Pancreas (tissue), 10 donors: ENCODE data around the gene PDGFRA. TPM values are rescaled to one million over a fixed set of nuclear protein-coding genes. Genes with fewer than 3 reads are reported as not detected.

Experiments
- ATAC-seq, 4 donors: fragments of 200-7000 bp; cut with Tn5 transposase; one replicate each; pipeline versions ENCODE4 v1.8.0 to v1.9.1; 2020; ENCODE audit warnings: mild to moderate bottlenecking in 4 of 4, moderate library complexity in 4 of 4
- DNase-seq, 6 donors: peaks; one replicate each; pipeline ENCODE4 v3.0.0-alpha.2; 2020
- FAIRE-seq: peaks from 2 replicates; lab custom pipeline; 2012; peaks lifted over from hg19 to GRCh38; lab: Jason Lieb, UNC
- H3K27ac ChIP-seq, 4 donors: fragments of 200-600 bp; sonication (generic); 1 replicate in 3 of 4; 2 replicates in 1 of 4; pipeline versions ENCODE4 v1.5.0 to v1.8.0; 2020
- H3K27me3 ChIP-seq, 4 donors: fragments of 200-600 bp; one replicate each; pipeline ENCODE4 v1.8.0; 2021
- H3K36me3 ChIP-seq, 3 donors: fragments of 200-600 bp; sonication (generic) in 1 of 3; one replicate each; pipeline versions ENCODE4 v1.5.0 to v1.8.0; 2020 to 2021
- H3K4me1 ChIP-seq, 3 donors: fragments of 200-600 bp; one replicate each; pipeline ENCODE4 v1.8.0; 2021
- H3K4me3 ChIP-seq, 4 donors: fragments of 200-600 bp; sonication (generic) in 2 of 4; one replicate each; pipeline versions ENCODE4 v1.5.0 to v1.8.0; 2020 to 2021
- H3K9me3 ChIP-seq, 4 donors: fragments of 200-600 bp; one replicate each; pipeline ENCODE4 v1.8.0; 2021
- CTCF ChIP-seq, 4 donors: fragments of 200-600 bp; sonication (generic) in 3 of 4; IDR thresholded peaks; one replicate each; pipeline versions ENCODE4 v1.5.0 to v1.8.0; 2021; ENCODE audit warnings: antibody characterized with exemption in 4 of 4
- WGBS, 2 donors: extraction: QIAGEN DNeasy Blood & Tissue Kit; methylation state at CpG; one replicate each; pipeline ENCODE4 v1.1.7; 2013; 5-methylcytosine and 5-hydroxymethylcytosine counted together
- intact Hi-C, 3 donors: fragments of 100-400 bp; cut with DNase I; formaldehyde crosslinking; loops; one replicate each; pipeline versions ENCODE4 v1.11.1 to v1.14.2; 2022
- polyA plus RNA-seq, 2 donors: library from polyadenylated mRNA; stranded (reverse); fragments of 200-250 nt; gene quantifications; one replicate each; pipeline ENCODE4 v1.2.3, GENCODE V29; 2013
- total RNA-seq, 6 donors: library from RNA; stranded (reverse); fragmentation: NEBNext Ultra II Directional in 4 of 6; extraction: Animal tissue kit (Norgen Biotek cat#: 25700) in 4 of 6; gene quantifications; one replicate each; pipeline versions ENCODE4 v1.2.1 to v1.2.4, GENCODE V29; 2021 to 2023
- donor health status: healthy with polysubstance abuse.
- donor health status: DM: no; HTN: no; CAD: no; lungs with moderate emphysema.
- donor health status: DM: no; HTN: no; CAD: no.
- donor health status: control.
- donor health status: control.
- donor health status: Bipolar disorder and iron deficiency.
- donor health status: DM: yes; HTN: yes; CAD: no.
- donor health status: DM: no; HTN: no; CAD: no.
- donor health status: DM: no; HTN: no; CAD: no.
- donor health status: DM: yes; HTN: yes; CAD: no.

PDGFRA gene
- total and polyA plus RNA-seq, 8 donors: 2.6 to 43.0 (median 11.1) TPM

GRCh38 chr4:54255881-54256280 is 26.8 kb downstream of the PDGFRA start:
- intact Hi-C loops: no loop called here
- no peak for ATAC-seq
- FAIRE-seq: no peak
- DNase-seq: no peak
- Histone ChIP-seq H3K27ac (no peak overlapping the region), H3K27me3 (no peaks in the 10 kb centered on the region), H3K36me3 (no peaks in the 10 kb centered on the region), H3K9me3 (no peaks in the 10 kb centered on the region), H3K4me1 (no peaks in the 10 kb centered on the region), H3K4me3 (no peak overlapping the region)
- WGBS, 2 donors: 90 to 91% methylated on average over 2 of the region's 2 CpGs
- no peak for TF ChIP-seq CTCF (IDR thresholded peaks at IDR 0.05)

- Histone ChIP-seq H3K9me3 (no peaks in the 10 kb centered on the region), H3K4me1 (no peaks in the 10 kb centered on the region), H3K27ac (no peak overlapping the region), H3K36me3 (no peaks in the 10 kb centered on the region), H3K27me3 (no peaks in the 10 kb centered on the region), H3K4me3 (no peak overlapping the region)
- no peak for ATAC-seq
- 84 to 88% methylated on average over 11 of the region's 11 CpGs for WGBS, 2 donors
- intact Hi-C loops: no loop called here
- no peak for DNase-seq
- no peak for TF ChIP-seq CTCF (IDR thresholded peaks at IDR 0.05)
- no peak for FAIRE-seq
Measured at GRCh38 chr4:54256491-54257486, 27.7 kb downstream of the PDGFRA start.

- Histone ChIP-seq H3K4me1 (no peaks in the 10 kb centered on the region), H3K9me3 (no peaks in the 10 kb centered on the region), H3K27me3 (no peaks in the 10 kb centered on the region), H3K4me3 (no peak overlapping the region), H3K36me3 (no peaks in the 10 kb centered on the region), H3K27ac (no peak overlapping the region)
- WGBS, 2 donors: 76 to 94% methylated on average over 4 of the region's 4 CpGs
- FAIRE-seq (no peak), ATAC-seq (no peak), DNase-seq (no peak)
- TF ChIP-seq CTCF (IDR thresholded peaks at IDR 0.05): no peak
- intact Hi-C loops: no loop called here
Measured at GRCh38 chr4:54265366-54265765, 36.3 kb downstream of the PDGFRA start.

GRCh38 chr4:54268151-54268550 is 39.1 kb downstream of the PDGFRA start:
- no peak overlapping the region for H3K4me3 ChIP-seq
- DNase-seq (no peak), FAIRE-seq (no peak), ATAC-seq (no peak)
- no peaks in the 10 kb centered on the region for H3K9me3 ChIP-seq
- intact Hi-C loops: no loop called here
- no peaks in the 10 kb centered on the region for H3K36me3 ChIP-seq
- no peak for TF ChIP-seq CTCF (IDR thresholded peaks at IDR 0.05)
- no peak overlapping the region for H3K27ac ChIP-seq
- H3K27me3 ChIP-seq: no peaks in the 10 kb centered on the region
- no peaks in the 10 kb centered on the region for H3K4me1 ChIP-seq

- no peak for ATAC-seq
Measured at GRCh38 chr4:54271464-54271863, 42.4 kb downstream of the PDGFRA start.

More at GRCh38 chr4:54271464-54271863, 42.4 kb downstream of the PDGFRA start:
- FAIRE-seq (no peak), DNase-seq (no peak)
- intact Hi-C loops: no loop called here
- TF ChIP-seq CTCF (IDR thresholded peaks at IDR 0.05): no peak
- no peaks in the 10 kb centered on the region for H3K27me3 ChIP-seq
- H3K27ac ChIP-seq: no peak overlapping the region
- H3K36me3 ChIP-seq: no peaks in the 10 kb centered on the region
- H3K9me3 ChIP-seq: no peaks in the 10 kb centered on the region
- no peaks in the 10 kb centered on the region for H3K4me1 ChIP-seq
- H3K4me3 ChIP-seq: no peak overlapping the region
